ENCODE measurements around the gene PTS.
A peak's percentile ranks its signal among the peaks of the same experiment; 100 is the strongest.
"Not testable (repeated sequence)": the region's sequence is repeated elsewhere in the genome, so short reads cannot be mapped to it uniquely, and the experiment has no call there.

PTS gene

DNA sequence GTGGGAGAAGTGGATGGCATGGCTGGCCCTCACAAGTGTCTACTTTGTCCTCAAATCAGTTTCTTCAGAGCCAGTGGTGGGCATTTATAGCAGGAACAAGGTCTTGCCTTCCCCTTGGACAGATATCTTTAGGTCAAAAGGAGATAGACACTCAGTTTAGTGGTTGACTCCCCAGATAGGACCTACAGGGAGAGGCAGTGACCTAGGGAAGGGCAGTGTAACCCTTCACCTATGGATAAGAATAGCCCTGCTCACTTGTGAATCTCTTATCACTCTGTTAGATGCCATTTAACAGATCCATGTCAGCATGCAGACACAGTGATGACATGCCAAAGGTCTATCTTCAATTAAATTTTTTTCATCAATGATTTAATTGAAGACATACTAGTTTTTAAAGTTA lies 39.9 kb upstream of the PTS start:
- TF ChIP-seq, protein P1, sequence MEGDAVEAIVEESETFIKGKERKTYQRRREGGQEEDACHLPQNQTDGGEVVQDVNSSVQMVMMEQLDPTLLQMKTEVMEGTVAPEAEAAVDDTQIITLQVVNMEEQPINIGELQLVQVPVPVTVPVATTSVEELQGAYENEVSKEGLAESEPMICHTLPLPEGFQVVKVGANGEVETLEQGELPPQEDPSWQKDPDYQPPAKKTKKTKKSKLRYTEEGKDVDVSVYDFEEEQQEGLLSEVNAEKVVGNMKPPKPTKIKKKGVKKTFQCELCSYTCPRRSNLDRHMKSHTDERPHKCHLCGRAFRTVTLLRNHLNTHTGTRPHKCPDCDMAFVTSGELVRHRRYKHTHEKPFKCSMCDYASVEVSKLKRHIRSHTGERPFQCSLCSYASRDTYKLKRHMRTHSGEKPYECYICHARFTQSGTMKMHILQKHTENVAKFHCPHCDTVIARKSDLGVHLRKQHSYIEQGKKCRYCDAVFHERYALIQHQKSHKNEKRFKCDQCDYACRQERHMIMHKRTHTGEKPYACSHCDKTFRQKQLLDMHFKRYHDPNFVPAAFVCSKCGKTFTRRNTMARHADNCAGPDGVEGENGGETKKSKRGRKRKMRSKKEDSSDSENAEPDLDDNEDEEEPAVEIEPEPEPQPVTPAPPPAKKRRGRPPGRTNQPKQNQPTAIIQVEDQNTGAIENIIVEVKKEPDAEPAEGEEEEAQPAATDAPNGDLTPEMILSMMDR (conservative IDR thresholded peaks at IDR 0.05; ENCODE audit: low read length), result no peak
- no peak overlapping the region for H3K4me3 ChIP-seq (ENCODE audit: low read length)
- no peak for DNase-seq (ENCODE audit: low read depth)

DNA sequence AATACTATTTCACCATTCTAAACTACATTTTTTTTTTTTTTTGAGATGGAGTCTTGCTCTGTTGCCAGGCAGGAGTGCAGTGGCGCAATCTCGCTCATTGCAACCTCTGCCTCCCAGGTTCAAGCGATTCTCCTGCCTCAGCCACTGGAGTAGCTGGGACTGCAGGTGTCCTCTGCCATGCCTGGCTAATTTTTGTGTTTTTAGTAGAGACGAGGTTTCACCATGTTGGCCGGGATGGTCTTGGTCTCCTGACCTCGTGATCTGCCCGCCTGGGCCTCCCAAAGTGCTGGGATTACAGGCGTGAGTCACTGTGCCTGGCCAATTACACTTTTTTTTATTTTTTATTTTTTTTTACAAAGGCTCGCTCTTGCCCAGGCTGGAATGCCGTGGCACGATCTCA lies 31.1 kb upstream of the PTS start:
- not testable (repeated sequence) for H3K4me3 ChIP-seq (ENCODE audit: low read length); DNase-seq (ENCODE audit: low read depth)

GRCh38 chr11:112195951-112196351 lies 30.3 kb upstream of the PTS start:
- no peak overlapping the region for H3K4me3 ChIP-seq (ENCODE audit: low read length)
- DNase-seq (ENCODE audit: low read depth), result peak; percentile 47

DNA sequence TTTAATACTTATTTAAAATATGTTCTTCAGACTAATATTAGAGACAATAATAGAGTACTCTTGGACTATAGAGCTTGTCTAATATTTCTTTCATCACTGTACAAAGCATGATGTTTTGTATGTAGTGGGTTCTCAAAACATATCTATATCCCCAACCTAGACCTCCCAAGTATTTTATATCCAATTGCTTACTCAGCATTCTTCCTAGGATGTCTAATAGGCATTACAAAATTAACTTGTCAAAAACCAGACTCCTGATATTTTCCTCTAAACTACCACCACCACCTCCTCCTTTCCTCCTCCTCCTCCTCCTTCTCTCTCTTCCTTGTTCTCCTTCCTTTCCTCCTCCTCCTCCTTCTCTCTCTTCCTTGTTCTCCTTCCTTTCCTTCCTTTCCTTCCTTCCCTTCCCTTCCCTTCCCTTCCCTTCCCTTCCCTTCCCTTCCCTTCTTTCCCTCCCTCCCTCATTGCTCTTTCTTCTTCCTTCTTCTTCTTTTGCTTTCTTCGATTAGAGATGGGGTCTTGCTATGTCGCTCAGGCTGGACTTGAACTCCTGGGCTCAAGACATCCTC lies 29.6 kb upstream of the PTS start:
- DNase-seq (ENCODE audit: low read depth), result no peak
- H3K4me3 ChIP-seq (ENCODE audit: low read length), result no peak overlapping the region
- TF ChIP-seq, protein P1 (conservative IDR thresholded peaks at IDR 0.05; ENCODE audit: low read length), result no peak

More at GRCh38 chr11:112195951-112196351, 30.3 kb upstream of the PTS start:
- TF ChIP-seq, protein P1 (conservative IDR thresholded peaks at IDR 0.05; ENCODE audit: low read length), result no peak

- not testable (repeated sequence) for DNase-seq (ENCODE audit: low read depth); H3K4me3 ChIP-seq (ENCODE audit: low read length)
Measured at GRCh38 chr11:112199101-112199500, 27.1 kb upstream of the PTS start.

- no peak for DNase-seq (ENCODE audit: low read depth)
- no peak overlapping the region for H3K4me3 ChIP-seq (ENCODE audit: low read length)
- TF ChIP-seq, protein P1 (conservative IDR thresholded peaks at IDR 0.05; ENCODE audit: low read length), result no peak
Measured at GRCh38 chr11:112200252-112200651, 26.0 kb upstream of the PTS start.

GRCh38 chr11:112206071-112206470 lies 20.2 kb upstream of the PTS start:
- H3K4me3 ChIP-seq (ENCODE audit: low read length), result no peak overlapping the region
- no peak for DNase-seq (ENCODE audit: low read depth)
- TF ChIP-seq, protein P1 (conservative IDR thresholded peaks at IDR 0.05; ENCODE audit: low read length), result no peak

- TF ChIP-seq, protein P1 (conservative IDR thresholded peaks at IDR 0.05; ENCODE audit: low read length), result no peak
- DNase-seq (ENCODE audit: low read depth), result no peak
- H3K4me3 ChIP-seq (ENCODE audit: low read length), result no peak overlapping the region
Measured at GRCh38 chr11:112210890-112211289, 15.3 kb upstream of the PTS start.
